T follicular helper cell (primary cell): ENCODE measurements around the gene GFAP.

Source experiments
- DNase-seq: peaks from one replicate; pipeline ENCODE4 v3.0.0-alpha.2; 2020; ENCODE audit warnings: low read depth

GFAP gene

DNA sequence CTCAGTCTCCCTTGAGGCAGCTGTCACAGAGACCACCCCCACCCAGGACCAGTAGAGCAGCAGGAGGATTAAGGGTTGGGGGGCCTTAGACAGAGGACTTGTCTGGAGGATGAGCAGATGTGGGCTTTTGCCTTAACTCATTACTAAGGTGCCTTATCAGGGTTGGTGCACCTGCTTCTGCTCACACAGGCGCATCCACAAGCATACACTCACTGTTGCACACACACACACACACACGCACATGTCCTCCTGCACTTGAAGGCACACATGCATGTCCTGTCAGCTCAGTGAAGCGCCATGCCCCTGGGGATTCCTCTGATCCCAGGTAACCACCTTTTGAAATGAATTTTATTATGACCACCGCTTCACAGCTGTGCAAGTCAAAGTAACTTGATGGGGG, 1.2 kb downstream of the GFAP start:
- DNase-seq, result no peak

DNA sequence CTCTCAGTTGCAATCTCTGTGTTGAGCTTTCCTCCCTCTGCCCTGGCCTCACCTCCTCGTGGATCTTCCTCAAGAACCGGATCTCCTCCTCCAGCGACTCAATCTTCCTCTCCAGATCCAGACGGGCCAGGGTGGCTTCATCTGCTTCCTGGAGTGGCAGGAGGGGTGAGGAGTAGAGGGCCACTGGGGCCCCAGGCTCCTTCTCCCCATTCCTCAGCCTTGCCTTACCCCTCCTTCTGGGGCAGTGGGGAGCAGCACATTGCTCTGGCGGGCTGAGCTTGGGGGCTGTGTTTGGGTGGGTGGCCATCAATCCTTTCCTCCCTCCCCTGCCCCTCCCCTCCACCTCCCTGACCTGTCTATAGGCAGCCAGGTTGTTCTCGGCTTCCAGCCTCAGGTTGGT, 1.6 kb downstream of the GFAP start:
- no peak for DNase-seq

DNA sequence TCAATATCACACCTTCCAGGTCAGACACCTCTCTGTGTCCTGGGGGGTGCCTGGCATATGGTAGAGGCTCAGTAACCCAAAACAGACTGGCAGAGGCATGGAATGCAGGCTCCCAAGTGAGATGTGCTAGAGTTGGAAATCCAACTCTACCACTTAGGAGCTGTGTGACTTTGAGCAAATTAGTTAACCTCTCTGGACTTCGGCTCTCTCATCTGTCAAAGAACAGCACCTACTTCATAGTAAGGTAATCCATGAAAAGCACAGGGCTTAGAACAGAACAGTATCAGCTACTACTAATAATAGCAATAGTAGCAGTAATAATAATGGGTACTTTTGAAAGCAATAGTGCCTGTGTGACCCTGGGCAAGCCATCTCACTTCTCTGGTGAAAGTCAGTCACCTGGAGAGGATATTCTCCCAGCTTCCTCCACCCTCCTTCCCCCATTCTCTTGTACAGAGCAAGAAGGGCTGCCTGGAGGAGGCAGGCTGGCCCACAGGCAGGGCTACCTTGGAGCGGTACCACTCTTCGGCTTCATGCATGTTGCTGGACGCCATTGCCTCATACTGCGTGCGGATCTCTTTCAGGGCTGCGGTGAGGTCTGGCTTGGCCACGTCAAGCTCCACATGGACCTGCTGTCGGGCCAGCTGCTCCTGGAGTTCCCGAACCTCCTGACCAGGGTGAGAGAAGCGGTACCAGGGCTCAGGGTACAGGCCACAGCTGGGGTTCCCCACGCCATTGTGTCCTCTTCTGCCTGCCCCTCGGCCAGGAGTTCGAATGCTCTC, 2.3 kb downstream of the GFAP start:
- no peak for DNase-seq

DNA sequence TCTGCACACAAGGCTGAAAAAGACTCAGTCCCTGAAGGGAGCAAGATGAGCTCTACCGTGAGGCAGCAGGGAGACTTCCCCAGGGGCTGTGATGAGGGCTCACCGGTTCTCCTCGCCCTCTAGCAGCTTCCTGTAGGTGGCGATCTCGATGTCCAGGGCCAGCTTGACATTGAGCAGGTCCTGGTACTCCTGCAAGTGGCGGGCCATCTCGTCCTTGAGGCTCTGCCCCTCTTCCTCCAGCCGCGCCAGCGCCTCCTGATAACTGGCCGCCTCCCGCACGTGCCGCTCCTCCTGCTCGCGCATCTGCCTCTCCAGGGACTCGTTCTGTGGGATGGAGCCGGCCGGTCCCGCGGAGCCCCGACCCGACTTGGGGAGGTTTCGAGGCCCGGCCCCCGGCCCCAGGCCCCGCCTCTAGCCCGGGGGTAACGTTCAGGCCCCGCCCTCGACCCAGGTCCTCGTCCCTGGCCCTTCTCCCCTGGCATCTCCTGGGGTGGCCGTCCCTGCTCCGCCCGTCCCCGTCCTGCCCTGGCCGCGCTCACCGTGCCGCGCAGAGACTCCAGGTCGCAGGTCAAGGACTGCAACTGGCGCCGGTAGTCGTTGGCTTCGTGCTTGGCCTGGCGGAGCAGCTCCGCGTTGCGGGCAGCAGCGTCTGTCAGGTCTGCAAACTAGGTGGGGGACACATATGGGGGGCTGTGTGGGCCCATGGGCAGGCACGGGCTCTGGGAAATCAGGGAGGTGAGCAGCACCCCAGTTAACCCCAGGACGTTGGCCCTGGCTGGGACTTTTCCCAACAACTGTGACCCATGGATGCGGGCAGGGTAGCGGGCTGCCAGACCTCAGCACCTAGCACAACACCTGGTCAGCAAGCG, 3.9 kb downstream of the GFAP start:
- DNase-seq, result peak; percentile 18

DNA sequence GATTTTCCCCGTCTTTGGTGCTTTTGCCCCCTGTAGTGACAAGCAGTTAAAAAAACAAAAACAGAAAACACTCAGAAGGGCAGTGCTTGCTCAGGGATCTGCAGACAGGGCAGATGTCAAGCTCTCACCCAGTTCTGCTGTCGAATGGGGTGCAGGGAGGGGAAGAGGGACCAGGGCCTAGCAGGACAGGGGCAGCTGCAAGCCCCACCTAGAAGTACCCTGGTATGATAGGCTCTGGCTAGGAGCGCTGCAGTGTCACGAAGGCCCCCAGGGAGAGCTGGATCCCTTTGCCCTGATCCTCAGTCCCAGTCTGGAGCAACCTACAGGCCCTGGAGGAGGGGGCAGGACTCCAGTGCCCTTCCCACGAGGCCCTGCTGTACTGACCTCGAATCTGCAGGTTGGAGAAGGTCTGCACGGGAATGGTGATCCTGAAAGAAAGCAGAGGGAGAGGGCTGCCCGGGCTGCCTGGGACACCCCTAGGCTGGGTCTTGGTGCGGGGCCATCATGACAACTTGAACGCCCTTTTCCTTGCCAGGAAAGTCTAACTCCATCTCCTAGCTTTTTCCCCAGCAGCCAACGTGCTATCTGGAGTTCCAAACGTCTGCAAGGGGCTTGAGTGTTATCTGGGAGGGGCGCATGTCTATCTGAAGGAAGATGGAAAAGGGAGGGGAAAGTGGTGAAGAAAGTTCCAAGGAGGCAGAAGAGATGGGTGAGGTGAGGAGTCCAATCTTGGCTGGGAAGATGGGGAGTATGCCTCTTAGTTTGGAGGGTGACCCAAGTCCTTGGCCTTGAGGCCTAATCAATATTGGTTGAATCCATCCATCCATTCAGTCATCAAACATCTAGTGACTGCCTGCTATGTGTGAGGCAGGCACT, 4.8 kb downstream of the GFAP start:
- DNase-seq, result no peak

DNA sequence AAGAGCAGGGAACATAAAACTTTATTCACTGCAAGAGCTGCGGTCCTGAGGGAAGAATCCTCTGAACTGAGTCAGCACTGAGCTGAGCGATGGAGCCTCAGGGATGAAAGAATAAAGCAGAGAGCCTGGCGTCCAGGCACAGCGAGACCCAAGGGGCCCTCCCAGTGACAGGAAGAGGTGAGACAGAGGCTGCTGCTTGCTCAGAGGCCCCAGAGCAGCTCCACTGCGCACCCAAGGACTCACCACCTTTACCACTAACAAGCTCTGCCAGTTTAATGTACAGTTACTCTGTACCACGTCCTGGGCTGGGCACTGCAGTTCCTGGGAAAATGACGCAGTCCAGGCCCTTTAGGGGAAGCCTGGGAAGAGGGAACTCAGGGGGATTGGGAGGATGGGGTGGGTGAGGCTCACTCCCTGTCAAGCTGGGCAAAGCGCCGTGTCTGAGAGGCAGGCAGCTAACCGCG, 5.6 kb downstream of the GFAP start:
- no peak for DNase-seq

DNA sequence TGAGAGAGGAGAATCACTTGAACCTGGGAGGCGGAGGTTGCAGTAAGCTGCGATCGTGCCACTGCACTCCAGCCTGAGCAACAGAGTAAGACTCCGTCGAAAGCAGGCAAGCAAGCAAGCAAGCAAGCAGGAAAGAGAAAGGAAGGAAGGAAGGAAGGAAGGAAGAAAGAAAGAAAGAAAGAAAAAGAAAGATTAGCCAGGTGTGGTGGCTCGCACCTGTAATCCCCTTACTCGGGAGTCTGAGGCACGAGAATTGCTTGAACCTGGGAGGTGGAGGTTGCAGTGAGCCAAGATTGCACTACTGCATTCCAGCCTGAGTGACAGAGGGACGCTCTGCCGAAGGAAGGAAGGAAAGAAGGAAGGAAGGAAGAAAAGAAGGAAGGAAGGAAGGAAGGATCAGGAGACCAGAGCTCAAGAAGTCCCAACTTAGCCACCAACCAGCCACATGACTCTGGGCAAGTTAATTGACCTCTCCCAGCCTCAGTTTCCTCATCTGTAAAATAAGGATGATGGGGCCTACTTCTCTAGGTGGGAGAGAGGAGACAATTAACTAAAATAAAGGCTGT, 6.5 kb downstream of the GFAP start:
- no peak for DNase-seq

DNA sequence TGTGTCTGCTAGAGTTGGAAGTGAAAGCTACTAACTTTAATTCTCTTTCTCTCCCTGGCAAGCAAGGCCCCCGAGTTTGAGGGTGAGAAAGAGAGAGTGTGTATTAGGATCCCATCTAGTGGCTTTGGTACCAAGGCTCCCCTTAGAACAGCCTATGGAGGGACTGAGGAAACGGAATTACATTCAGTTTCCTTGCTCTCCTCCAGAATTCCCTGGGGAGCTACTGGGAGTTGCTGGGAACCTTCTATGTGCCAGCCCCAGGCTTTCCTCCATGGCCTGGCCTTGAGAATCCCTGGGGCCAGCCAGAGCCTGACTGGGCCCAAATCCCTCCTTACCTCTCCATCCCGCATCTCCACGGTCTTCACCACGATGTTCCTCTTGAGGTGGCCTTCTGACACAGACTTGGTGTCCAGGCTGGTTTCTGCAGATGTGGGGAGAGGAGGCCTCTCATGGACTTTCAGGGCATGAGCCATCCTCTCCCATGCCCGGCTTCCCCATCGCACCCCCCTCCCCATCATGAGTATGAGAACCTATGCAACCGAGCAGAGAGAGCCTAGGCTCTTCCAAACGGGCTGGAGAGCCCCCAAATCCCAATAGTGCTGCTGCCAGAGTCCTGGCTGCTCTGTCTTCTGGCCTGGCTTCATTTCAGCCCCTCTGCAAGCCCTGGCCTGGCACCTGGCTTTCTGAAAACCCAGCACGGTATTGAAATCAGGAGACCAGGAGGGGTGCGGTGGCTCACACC, 7.4 kb downstream of the GFAP start:
- DNase-seq, result no peak

DNA sequence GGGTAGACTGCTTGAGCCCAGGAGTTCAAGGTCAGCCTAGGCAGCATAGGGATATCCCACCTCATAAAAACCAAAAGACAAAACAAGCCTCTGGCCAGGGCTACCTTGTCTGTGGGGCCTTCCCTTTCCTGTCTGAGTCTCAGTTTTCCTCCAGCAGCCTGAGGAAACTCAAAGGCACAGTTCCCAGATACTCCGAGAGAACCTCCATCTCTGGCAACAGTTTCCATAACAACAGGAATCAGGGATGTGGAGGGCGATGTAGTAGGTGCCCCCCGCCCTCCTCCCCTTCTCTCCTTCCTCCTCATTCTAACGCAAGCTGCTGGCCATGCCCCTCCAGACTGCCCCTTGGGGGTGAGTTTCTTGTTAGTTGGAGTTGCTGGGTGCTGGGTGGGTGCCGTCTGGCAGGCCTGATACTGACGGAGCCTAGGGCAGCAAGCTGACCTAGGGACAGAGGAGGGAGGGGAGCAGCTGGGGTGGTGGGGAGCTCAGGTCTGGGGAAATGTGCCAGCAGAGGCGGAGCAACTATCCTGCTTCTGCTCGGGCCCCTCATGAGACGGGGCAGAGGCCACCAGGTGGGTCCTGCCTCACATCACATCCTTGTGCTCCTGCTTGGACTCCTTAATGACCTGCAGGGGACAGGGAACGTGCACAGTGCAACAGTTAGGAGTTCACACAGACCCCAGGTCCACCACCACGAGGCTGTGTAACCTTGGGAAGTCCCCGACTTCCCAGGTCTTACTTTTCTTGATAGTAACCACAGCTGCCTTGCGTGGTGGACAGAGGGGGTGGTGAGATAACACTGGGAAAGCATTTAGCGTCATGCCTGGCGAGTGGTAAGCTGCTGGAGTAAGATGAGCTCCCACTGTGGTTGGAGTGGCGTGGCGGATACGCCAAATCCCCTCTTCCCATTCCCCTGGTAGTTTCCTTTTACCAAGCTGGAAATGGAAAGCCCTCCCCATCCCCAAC, 8.3 kb downstream of the GFAP start:
- DNase-seq, result no peak

DNA sequence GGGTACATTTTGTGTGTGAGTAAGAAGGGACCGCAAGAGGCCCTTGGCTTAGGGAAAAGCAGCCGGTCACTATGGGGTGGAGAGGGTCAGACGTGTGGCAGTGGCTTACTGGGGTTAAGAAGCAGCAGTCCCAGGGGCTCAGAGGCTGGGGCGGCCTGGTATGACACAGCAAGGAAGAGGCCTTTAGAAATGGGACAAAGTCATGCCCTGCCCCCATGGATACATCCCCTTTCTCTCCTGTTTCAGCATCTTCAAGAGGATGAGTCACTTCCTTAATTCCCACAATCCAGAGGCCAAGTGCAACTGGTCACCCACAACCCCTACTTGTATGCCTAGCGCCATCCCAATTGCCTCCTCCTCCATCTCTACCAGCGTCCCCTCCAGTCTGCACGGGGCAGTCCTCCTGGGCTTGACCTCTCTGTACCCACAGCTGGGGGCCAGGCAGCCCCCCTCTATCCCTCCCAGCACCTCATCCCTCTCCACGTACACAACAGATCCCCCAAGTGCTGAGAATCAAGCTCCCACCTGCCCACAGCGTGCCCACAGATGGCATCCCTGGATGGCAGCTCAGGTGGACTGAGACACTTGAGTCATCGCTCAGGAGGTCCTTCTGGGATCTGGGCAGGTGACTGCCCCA, 9.2 kb downstream of the GFAP start:
- no peak for DNase-seq

DNA sequence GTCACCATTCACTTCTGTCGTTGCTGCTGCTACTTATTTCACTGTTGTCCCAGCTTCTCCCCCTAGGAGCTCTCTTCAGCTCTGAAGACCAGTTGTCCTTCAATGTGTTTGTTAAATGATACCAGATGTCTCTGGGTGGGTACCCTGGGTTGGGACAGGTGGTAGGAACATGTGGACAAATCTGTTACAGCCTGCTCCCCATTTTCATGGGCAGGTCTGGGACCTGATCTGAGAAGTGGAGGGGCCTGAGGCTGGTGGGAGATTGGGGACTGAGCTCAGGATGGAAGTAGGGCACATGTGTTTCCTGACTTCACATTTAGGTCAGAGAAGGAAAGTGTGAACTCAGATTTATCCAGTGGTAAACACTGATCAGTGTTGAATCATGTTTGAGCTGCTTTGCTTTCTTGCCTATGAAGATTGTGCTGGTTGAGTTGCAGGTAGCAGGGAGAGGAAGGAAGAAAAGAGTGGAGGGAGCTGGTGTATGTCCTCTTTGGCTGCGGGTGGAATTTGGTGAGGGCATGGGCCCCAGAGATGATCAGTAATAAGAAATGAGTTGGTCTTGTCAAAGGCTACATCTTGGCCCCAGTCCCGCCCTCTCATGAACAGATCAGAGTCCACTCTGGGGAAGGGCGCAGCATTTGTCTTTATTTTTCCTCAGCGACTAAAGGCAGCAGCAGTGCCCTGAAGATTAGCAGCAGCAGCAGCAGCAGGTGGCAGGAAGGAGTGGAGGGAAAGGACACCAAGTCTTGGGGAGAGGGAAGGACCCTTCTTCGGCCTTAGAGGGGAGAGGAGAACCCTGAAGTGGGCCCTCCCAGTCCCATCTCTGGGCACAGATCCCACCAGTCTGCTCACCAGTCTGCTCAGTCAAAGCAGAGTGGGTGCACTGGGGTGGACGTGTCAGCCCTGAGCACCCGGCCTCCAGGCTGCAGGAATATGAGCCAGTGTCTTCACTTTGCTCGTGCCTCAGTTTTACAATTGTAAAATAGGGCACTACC, 10.0 kb downstream of the GFAP start:
- DNase-seq, result no peak

DNA sequence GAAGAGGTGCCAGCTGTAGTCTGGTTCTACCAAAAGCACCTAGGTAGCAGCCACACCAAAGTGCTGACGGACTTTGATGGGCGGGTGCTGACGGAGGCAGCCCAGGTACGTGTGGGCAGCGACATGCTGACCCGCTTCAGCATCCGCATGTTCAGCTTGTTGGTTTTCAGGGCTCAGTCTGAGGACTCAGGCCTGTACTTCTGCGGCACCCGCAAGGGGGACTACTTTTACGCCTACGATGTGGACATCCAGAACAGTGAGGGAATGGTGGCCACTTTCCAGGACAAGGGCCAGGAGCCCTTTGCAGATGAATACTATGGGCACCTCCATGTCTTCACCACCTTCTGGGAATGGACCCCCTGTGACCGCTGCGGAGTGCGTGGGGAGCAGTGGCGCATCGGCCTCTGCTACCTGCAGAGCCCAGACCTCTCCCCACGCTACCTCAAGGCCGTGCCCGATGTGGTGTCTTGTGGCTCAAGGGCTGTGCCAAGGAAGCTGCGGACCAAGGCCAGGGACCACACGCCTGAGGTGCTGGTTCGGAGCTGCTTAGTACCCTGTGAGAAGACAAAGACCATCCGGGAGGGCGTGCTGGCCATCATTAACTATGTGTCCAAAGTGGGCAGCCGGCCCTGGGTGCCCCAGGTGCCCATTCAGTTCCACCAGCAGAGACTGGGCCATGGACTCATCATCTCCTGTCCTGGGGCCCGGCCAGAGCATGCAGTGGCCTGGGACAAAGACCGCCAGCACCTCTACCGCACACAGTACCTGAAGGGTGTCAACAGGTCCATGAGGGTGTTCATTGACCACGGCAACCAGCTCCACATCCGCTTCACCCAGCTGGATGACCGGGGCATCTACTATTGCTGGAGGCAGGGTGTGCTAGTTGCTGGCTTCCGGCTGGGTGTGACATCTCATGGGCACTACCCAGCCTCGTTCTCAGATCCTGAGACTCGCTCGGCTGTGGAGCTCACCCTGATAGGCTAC, 11.0 kb downstream of the GFAP start:
- no peak for DNase-seq

DNA sequence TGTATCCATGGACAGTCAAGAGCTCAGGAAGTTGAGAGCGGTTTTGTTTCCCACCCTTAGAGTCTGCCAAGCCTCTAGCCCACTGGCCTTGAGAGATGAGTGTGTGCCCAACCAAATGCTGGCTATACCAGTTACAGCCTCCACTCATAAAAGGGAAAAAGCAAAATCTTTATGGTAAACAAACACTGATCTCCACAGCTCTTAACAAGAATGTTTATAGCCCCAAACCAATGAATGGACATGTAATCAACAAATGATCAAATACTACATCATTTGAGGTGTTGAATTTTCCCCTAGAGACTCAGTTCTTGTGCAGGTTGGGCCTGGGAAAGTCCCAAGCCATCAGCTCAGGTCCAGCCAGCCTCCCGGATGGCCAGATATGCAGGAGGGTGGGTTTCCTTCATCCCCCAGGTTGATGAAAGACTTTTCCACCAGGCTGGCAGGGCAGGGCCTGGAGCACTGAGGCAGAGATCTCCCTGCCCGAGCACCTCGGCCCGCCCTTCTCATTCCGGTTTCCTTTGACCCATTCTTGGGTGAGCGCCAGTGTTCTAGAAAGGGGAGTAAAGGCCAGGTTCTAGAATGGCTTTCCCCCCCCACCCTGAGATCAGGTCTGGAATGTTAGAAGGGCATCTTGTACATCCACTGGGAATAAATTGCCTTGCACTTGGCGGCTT, 12.2 kb downstream of the GFAP start:
- no peak for DNase-seq

DNA sequence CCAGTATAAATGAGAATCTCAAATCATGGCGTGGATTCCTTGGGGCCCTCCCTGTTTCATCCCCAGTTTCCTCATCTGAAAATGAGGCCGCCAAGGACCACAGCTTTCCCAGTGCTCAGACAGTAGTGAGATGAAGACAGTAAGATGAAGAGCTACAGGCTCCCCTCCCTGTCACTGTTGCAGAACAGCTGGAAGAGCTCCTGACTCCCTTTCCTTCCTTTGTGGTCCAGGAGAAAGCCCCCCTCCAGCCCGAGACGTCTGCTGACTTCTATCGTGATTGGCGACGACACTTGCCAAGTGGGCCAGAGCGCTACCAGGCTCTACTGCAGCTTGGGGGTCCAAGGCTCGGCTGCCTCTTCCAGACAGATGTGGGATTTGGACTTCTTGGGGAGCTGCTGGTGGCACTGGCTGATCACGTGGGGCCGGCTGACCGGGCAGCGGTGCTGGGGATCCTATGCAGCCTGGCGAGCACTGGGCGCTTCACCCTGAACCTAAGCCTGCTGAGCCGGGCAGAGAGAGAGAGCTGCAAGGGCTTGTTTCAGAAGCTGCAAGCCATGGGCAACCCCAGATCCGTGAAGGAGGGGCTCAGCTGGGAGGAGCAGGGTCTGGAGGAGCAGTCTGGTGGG, 13.1 kb downstream of the GFAP start:
- DNase-seq, result no peak

DNA sequence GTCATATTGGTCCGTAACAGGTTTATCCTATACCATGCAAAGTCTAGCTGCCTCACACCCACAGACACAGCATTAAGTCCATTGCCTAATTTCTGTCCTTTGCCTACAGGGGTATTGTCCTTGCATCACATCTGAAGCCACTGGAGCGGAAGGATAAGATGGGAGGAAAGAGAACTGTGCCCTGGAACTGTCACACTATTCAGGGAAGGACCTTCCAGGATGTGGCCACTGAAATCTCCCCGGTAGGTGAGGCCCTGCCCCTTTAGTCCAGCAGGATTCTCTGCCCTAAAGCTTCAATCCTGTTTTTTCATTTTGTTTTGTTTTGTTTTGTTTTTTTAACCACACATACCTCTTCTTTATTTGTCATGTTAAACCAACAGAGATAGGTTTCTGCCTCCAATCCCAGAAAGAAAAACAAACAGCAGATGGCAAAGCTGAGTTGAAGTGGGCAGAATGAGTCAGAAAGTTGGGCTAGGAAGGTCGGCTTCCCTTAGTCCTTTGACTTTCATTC, 13.8 kb downstream of the GFAP start:
- DNase-seq, result no peak

DNA sequence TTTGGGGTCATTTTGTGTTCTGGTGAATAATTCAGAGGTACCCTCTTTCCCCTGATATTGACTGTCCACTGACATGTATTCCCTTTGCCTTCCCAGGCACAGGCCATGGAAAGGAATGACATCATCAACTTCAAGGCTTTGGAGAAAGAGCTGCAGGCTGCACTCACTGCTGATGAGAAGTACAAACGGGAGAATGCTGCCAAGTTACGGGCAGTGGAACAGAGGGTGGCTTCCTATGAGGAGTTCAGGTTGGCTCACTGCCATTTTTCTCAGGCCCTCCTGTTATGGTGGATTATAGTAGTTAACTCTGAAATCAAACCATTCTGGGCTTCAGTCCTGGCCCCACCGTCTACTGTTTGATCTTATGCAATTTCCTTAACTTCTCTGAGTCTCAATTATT, 14.4 kb downstream of the GFAP start:
- DNase-seq, result no peak
